Measurements from ENCODE around the gene RRBP1.

Gene RRBP1

GRCh38 chr20:17613328-17614175 is 68.5 kb downstream of the RRBP1 start:
- Histone ChIP-seq H3K4me3 (ENCODE audit: low read depth in 1 of 2, low read length in 2 of 2) (no peak overlapping the region), H3K4me2 (ENCODE audit: insufficient read depth, low read length) (no peak overlapping the region), H3K9me3 (ENCODE audit: insufficient read depth, low read length, severe bottlenecking) (no peaks in the 10 kb centered on the region), H3K9ac (ENCODE audit: low read depth, low read length) (no peak overlapping the region), H3K4me1 (ENCODE audit: insufficient read depth, low read length) (no peaks in the 10 kb centered on the region), H4K20me1 (ENCODE audit: insufficient read depth, low read length) (peaks cover 10% of the 10 kb centered on the region; the same call in 1 of the 2 replicates), H3K79me2 (ENCODE audit: insufficient read depth, low read length) (no peaks in the 10 kb centered on the region), H2AFZ (ENCODE audit: low read depth, low read length) (no peak overlapping the region), H3K27me3 (ENCODE audit: insufficient read depth, low read length, poor library complexity) (no peaks in the 10 kb centered on the region), H3K27ac (ENCODE audit: low read length) (no peak overlapping the region), H3K36me3 (ENCODE audit: insufficient read depth, low read length) (peaks cover 39% of the 10 kb centered on the region)
- no peak for TF ChIP-seq CTCF (IDR thresholded peaks at IDR 0.05; ENCODE audit: borderline replicate concordance, extremely low read depth, low read length, poor library complexity, severe bottlenecking)
- TF ChIP-seq EZH2 (IDR thresholded peaks at IDR 0.05; ENCODE audit: borderline replicate concordance, low read depth, low read length, severe bottlenecking), result no peak
- DNase-seq (peak; percentile 2), ATAC-seq (ENCODE audit: insufficient read depth, low read depth) (no peak)

GRCh38 chr20:17612992-17613327 is 69.1 kb downstream of the RRBP1 start:
- no peak for ATAC-seq (ENCODE audit: insufficient read depth, low read depth)

GRCh38 chr20:17612287-17612991 is 69.6 kb downstream of the RRBP1 start:
- H3K4me2 ChIP-seq (ENCODE audit: insufficient read depth, low read length), result no peak overlapping the region
- TF ChIP-seq CTCF (IDR thresholded peaks at IDR 0.05; ENCODE audit: borderline replicate concordance, extremely low read depth, low read length, poor library complexity, severe bottlenecking) (no peak), EZH2 (IDR thresholded peaks at IDR 0.05; ENCODE audit: borderline replicate concordance, low read depth, low read length, severe bottlenecking) (no peak)
- H3K4me3 ChIP-seq (ENCODE audit: low read depth in 1 of 2, low read length in 2 of 2), result no peak overlapping the region
- H2AFZ ChIP-seq (ENCODE audit: low read depth, low read length), result no peak overlapping the region
- no peaks in the 10 kb centered on the region for H3K79me2 ChIP-seq (ENCODE audit: insufficient read depth, low read length)
- H3K9me3 ChIP-seq (ENCODE audit: insufficient read depth, low read length, severe bottlenecking), result no peaks in the 10 kb centered on the region
- DNase-seq (no peak), ATAC-seq (ENCODE audit: insufficient read depth, low read depth) (peak; percentile 27; the same call in 2 of the 3 replicates)
- H3K4me1 ChIP-seq (ENCODE audit: insufficient read depth, low read length), result no peaks in the 10 kb centered on the region
- no peaks in the 10 kb centered on the region for H3K27me3 ChIP-seq (ENCODE audit: insufficient read depth, low read length, poor library complexity)
- no peak overlapping the region for H3K9ac ChIP-seq (ENCODE audit: low read depth, low read length)
- peaks cover 6% of the 10 kb centered on the region; the same call in 1 of the 2 replicates for H4K20me1 ChIP-seq (ENCODE audit: insufficient read depth, low read length)
- H3K36me3 ChIP-seq (ENCODE audit: insufficient read depth, low read length), result peaks cover 28% of the 10 kb centered on the region
- H3K27ac ChIP-seq (ENCODE audit: low read length), result no peak overlapping the region

More at GRCh38 chr20:17612992-17613327, 69.1 kb downstream of the RRBP1 start:
- H2AFZ ChIP-seq (ENCODE audit: low read depth, low read length), result no peak overlapping the region
- H3K4me3 ChIP-seq (ENCODE audit: low read depth in 1 of 2, low read length in 2 of 2), result no peak overlapping the region
- H3K36me3 ChIP-seq (ENCODE audit: insufficient read depth, low read length), result peaks cover 33% of the 10 kb centered on the region
- no peak for DNase-seq
- no peaks in the 10 kb centered on the region for H3K27me3 ChIP-seq (ENCODE audit: insufficient read depth, low read length, poor library complexity)
- no peak overlapping the region for H3K4me2 ChIP-seq (ENCODE audit: insufficient read depth, low read length)
- H3K79me2 ChIP-seq (ENCODE audit: insufficient read depth, low read length), result no peaks in the 10 kb centered on the region
- H3K9ac ChIP-seq (ENCODE audit: low read depth, low read length), result no peak overlapping the region
- TF ChIP-seq CTCF (IDR thresholded peaks at IDR 0.05; ENCODE audit: borderline replicate concordance, extremely low read depth, low read length, poor library complexity, severe bottlenecking), result no peak
- TF ChIP-seq EZH2 (IDR thresholded peaks at IDR 0.05; ENCODE audit: borderline replicate concordance, low read depth, low read length, severe bottlenecking), result no peak
- no peak overlapping the region for H3K27ac ChIP-seq (ENCODE audit: low read length)
- no peaks in the 10 kb centered on the region for H3K9me3 ChIP-seq (ENCODE audit: insufficient read depth, low read length, severe bottlenecking)
- H4K20me1 ChIP-seq (ENCODE audit: insufficient read depth, low read length), result peaks cover 9% of the 10 kb centered on the region; the same call in 1 of the 2 replicates
- H3K4me1 ChIP-seq (ENCODE audit: insufficient read depth, low read length), result no peaks in the 10 kb centered on the region
